Panc1 (cell line): ENCODE data around the gene NR3C1.

Source experiments
- POLR2AphosphoS5 ChIP-seq: IDR thresholded peaks from 2 replicates; pipeline ENCODE4 v1.6.1; 2012; ENCODE audit warnings: mild to moderate bottlenecking, low read depth, low read length, moderate library complexity
- TCF7L2 ChIP-seq: IDR thresholded peaks from 2 replicates; pipeline ENCODE4 v1.6.1; 2011; ENCODE audit warnings: mild to moderate bottlenecking, low read depth, low read length, inconsistent platforms
- TF ChIP-seq, protein P1 (sequence below): fragments of 450-650 bp; IDR thresholded peaks from 2 replicates; pipeline ENCODE4 v1.5.1; 2017; ENCODE audit warnings: mild to moderate bottlenecking
- TF ChIP-seq, protein P2 (sequence below), 2 experiments: IDR thresholded peaks; 2 replicates each; pipeline ENCODE4 v1.6.1; 2011 to 2012; ENCODE audit warnings: low read depth in 2 of 2, control low read depth in 1 of 2, low read length in 1 of 2, mild to moderate bottlenecking in 1 of 2, moderate library complexity in 1 of 2; ENCODE audit not compliant: insufficient read depth in 1 of 2

DNA sequence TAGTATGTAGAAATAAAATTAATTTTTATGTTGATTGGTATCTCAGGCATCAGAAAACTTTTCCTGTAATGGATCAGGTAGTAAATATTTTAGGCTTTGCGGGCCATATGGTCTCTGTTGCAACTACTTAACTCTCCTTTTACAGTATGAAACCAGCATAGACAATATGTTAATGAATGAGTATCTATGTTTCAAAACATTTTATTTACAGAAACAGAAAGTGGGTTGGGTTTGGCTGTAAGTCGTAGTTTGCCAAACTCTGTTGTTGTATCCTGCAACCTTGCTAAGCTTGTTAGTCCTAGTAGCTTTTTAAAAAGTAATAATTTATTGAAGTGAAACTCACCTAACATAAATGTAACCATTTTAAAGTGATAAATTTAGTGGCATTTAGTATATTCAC lies 132.1 kb downstream of the NR3C1 start:
- TF ChIP-seq, protein P1, sequence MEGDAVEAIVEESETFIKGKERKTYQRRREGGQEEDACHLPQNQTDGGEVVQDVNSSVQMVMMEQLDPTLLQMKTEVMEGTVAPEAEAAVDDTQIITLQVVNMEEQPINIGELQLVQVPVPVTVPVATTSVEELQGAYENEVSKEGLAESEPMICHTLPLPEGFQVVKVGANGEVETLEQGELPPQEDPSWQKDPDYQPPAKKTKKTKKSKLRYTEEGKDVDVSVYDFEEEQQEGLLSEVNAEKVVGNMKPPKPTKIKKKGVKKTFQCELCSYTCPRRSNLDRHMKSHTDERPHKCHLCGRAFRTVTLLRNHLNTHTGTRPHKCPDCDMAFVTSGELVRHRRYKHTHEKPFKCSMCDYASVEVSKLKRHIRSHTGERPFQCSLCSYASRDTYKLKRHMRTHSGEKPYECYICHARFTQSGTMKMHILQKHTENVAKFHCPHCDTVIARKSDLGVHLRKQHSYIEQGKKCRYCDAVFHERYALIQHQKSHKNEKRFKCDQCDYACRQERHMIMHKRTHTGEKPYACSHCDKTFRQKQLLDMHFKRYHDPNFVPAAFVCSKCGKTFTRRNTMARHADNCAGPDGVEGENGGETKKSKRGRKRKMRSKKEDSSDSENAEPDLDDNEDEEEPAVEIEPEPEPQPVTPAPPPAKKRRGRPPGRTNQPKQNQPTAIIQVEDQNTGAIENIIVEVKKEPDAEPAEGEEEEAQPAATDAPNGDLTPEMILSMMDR, result no peak
- TF ChIP-seq, protein P2, sequence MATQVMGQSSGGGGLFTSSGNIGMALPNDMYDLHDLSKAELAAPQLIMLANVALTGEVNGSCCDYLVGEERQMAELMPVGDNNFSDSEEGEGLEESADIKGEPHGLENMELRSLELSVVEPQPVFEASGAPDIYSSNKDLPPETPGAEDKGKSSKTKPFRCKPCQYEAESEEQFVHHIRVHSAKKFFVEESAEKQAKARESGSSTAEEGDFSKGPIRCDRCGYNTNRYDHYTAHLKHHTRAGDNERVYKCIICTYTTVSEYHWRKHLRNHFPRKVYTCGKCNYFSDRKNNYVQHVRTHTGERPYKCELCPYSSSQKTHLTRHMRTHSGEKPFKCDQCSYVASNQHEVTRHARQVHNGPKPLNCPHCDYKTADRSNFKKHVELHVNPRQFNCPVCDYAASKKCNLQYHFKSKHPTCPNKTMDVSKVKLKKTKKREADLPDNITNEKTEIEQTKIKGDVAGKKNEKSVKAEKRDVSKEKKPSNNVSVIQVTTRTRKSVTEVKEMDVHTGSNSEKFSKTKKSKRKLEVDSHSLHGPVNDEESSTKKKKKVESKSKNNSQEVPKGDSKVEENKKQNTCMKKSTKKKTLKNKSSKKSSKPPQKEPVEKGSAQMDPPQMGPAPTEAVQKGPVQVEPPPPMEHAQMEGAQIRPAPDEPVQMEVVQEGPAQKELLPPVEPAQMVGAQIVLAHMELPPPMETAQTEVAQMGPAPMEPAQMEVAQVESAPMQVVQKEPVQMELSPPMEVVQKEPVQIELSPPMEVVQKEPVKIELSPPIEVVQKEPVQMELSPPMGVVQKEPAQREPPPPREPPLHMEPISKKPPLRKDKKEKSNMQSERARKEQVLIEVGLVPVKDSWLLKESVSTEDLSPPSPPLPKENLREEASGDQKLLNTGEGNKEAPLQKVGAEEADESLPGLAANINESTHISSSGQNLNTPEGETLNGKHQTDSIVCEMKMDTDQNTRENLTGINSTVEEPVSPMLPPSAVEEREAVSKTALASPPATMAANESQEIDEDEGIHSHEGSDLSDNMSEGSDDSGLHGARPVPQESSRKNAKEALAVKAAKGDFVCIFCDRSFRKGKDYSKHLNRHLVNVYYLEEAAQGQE (IDR thresholded peaks at IDR 0.05; ENCODE audit: insufficient read depth in 1 of 2, low read depth in 2 of 2, low read length in 1 of 2), result no peak
- TF ChIP-seq POLR2AphosphoS5, result no peak
- TF ChIP-seq TCF7L2, result no peak
